Myocyte (in vitro differentiated cells): ENCODE results near the gene BCLAF1. TPM values are rescaled to one million over a fixed set of nuclear protein-coding genes. Genes with fewer than 3 reads are reported as not detected.

Source experiments
- total RNA-seq: library from RNA; depleted of rRNA; stranded (reverse); fragments of >200 nt; gene quantifications from 2 replicates; pipeline ENCODE4 v1.2.3, GENCODE V29; 2014

The BCLAF1 gene
- total RNA-seq, 1 donor from 2014 or later = 135 TPM

Other genes with a start within 250 kb of the BCLAF1 start
- gene MTFR2, start 39.5 kb downstream of the BCLAF1 start, total RNA-seq = 0.16 and 0.21 TPM in 2 replicates